Measurements from ENCODE around the gene CLCNKB. TPM values are rescaled to one million over a fixed set of nuclear protein-coding genes. Genes with fewer than 3 reads are reported as not detected.
A peak's percentile ranks its signal among the peaks of the same experiment; 100 is the strongest.
"Not testable (repeated sequence)": the region's sequence is repeated elsewhere in the genome, so short reads cannot be mapped to it uniquely, and the experiment has no call there.

CLCNKB gene
- total RNA-seq, 2 experiments from 2014 or later = not detected

DNA sequence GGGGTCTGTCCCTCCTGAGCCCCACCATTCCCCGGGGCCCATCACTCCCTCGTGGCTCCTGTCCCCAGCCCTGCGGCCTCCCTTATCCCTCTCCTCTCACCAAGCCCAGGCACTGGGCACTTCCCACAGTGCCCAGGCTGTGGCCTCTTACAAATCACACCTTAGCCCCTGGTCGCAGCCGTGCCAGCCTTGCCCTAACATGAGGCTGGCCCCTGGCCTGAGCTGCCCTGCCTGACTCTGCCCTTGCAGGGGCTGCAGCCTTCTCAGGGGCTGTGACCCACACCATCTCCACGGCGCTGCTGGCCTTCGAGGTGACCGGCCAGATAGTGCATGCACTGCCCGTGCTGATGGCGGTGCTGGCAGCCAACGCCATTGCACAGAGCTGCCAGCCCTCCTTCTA is 8.4 kb downstream of the CLCNKB start:
- H3K36me3 Mint-ChIP-seq; DNase-seq; H3K27ac Mint-ChIP-seq; POLR2A ChIA-PET; H3K9me3 Mint-ChIP-seq; ATAC-seq (ENCODE audit: low read depth): not testable (repeated sequence)
- Mint-ChIP-seq H3K4me1 (peaks cover 18% of the 10 kb centered on the region), H3K4me3 (peak overlapping the region; percentile 22), H3K27me3 (peaks cover 19% of the 10 kb centered on the region)

DNA sequence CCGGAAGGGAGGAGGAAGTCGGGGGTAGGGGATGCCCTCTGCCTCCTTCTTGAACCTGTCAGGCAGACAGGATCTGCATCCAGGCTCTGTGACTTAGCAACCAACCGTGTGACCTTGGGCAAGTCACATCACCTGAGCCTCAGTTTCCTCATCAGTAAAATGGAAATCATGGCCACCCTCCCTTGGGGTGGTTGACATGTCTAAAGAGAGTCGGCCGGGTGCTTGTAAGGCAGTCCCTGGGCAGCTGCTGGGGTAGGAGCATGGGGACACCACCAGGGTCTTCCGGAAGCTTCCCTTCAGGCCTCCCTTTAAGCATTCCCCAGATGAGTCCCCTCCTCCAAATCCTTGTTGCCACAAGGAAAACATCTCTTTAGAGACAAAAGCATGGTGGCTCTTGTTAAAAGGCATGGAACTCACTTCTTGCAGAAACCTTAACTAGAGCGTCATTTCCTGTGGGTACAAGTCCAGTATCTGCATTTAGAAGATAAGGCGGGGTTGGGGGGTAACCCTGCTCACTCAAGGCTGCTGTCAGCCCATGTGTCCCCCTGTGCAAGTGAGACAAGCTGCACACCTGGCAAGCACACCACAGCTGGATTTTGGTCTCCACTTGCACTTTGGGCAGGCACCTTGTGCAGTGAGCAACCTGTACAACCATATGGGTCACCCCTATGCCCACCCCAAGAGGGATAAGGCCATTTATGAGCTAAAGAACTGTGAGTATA is 10.4 kb downstream of the CLCNKB start:
- Mint-ChIP-seq H3K4me3 (no peak overlapping the region), H3K4me1 (peaks cover 18% of the 10 kb centered on the region), H3K27me3 (peaks cover 14% of the 10 kb centered on the region), H3K9me3 (no peaks in the 10 kb centered on the region), H3K27ac (no peak overlapping the region), H3K36me3 (no peaks in the 10 kb centered on the region)
- POLR2A ChIA-PET = no interaction called here
- ATAC-seq (ENCODE audit: low read depth) (no peak), DNase-seq (no peak)

DNA sequence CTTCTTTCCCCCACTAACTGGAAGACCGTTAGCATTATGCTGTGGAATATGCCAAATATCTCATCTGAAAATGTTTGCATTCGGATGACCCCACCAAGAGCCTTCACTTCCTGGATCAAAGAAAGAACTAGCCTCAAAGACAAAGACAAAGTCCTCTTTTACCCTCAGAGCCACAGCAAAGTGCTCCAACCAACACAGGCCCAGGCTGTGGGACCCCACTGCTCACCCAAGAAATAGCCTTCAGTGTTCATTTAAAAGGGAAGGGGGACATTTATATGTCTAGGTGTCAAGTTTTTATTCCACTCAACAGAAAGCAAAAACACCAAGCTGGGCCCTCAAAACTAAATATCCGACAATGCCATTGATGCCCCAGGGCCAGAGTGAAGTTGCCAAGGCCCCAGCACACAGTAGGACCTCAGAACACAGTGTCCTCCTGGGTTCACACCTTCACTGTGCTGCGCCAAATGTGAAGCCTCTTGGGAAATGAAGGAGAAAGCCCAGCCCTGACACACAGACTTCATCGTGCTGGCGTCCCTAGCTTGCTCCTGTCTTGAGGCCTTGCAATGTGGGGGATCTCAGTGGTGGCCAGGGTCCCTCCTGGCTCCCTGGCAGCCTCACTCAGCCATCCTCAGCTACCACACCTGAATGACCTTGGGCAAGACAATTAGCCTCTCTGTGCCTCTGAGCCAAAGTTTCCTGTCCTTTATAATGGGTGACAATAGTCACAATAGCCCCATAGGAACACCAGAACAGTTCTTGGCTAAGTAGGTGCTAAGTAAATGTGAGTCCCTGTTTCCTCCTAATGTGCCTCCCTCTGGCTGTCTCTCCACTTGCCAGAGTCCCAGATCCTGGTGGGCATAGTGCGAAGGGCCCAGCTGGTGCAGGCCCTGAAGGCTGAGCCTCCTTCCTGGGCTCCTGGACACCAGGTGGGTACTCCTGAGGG is 11.3 kb downstream of the CLCNKB start:
- no peak for DNase-seq
- POLR2A ChIA-PET = no interaction called here
- Mint-ChIP-seq H3K27me3 (peaks cover 7% of the 10 kb centered on the region), H3K9me3 (no peaks in the 10 kb centered on the region), H3K27ac (no peak overlapping the region), H3K4me3 (no peak overlapping the region), H3K36me3 (no peaks in the 10 kb centered on the region), H3K4me1 (peaks cover 18% of the 10 kb centered on the region)
- no peak for ATAC-seq (ENCODE audit: low read depth)

DNA sequence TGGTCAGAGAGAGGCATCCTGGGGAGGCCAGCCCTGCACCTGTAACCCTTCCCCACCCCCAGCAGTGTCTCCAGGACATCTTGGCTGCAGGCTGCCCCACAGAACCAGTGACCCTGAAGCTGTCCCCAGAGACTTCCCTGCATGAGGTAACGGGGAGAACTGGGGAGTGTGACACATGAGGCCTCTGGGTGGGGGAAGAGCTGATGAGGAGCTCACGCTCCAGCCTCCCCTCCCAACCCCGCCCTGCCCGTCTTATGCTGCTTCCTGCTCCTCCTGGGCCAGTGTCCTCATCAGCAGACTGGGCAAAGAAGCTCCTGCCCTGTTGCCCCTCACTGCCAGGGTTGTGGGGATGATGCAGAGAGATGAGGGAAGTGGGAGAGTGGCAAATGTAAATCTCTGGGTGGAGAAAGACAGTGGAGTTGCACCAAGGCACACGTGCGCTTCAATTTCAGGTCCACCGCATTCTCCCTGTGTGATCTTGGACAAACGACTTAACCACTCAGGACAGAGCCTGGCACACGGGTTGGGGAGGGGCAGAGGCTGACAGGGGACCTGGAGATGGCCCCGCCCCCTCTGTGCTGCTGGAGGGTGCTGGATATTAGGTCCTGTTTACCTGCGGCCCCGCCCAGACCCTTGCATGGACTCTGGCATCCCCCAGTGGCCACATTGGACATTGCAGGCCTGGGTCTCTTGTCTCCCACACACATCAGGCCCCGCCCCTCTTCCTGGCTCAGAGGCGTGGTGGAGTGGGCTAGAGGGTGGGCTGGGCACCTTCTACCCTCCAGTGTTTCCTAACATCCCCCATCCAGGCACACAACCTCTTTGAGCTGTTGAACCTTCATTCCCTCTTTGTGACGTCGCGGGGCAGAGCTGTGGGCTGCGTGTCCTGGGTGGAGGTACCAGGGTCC is 12.3 kb downstream of the CLCNKB start:
- Mint-ChIP-seq H3K9me3 (no peaks in the 10 kb centered on the region), H3K36me3 (no peaks in the 10 kb centered on the region), H3K4me1 (peaks cover 21% of the 10 kb centered on the region), H3K27ac (peak overlapping the region; percentile 65), H3K27me3 (peaks cover 6% of the 10 kb centered on the region), H3K4me3 (no peak overlapping the region)
- ATAC-seq (ENCODE audit: low read depth) = peak; percentile 88
- DNase-seq = peak; percentile 90
- POLR2A ChIA-PET = interaction anchor here (1.7 kb wide), 1 partner anchor 14 kb away, joined by 4 read pairs; no protein-coding TSS in a partner anchor

DNA sequence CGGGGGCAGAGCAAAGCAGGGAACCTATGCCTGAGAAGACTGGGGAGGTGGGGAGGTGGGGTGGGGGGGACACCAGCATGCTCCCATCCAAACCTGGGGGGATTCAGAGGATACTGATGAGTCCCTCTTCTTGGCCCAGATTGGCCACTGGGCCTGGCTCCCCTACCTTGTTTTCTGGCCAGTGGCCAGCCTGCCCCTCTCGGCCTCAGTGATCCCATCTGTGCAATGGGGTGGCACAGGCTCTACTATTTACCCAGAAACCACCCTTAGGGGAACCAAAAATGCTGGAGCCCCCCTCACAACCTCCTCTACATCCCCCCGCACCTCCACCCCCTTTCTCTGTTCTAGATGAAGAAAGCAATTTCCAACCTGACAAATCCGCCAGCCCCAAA is 12.9 kb downstream of the CLCNKB start:
- ATAC-seq (ENCODE audit: low read depth); H3K9me3 Mint-ChIP-seq; H3K4me3 Mint-ChIP-seq; H3K36me3 Mint-ChIP-seq; H3K27me3 Mint-ChIP-seq; H3K27ac Mint-ChIP-seq; DNase-seq: not testable (repeated sequence)
- peaks cover 21% of the 10 kb centered on the region for H3K4me1 Mint-ChIP-seq
- POLR2A ChIA-PET = interaction anchor here (1.7 kb wide), 1 partner anchor 14 kb away, joined by 4 read pairs; no protein-coding TSS in a partner anchor

DNA sequence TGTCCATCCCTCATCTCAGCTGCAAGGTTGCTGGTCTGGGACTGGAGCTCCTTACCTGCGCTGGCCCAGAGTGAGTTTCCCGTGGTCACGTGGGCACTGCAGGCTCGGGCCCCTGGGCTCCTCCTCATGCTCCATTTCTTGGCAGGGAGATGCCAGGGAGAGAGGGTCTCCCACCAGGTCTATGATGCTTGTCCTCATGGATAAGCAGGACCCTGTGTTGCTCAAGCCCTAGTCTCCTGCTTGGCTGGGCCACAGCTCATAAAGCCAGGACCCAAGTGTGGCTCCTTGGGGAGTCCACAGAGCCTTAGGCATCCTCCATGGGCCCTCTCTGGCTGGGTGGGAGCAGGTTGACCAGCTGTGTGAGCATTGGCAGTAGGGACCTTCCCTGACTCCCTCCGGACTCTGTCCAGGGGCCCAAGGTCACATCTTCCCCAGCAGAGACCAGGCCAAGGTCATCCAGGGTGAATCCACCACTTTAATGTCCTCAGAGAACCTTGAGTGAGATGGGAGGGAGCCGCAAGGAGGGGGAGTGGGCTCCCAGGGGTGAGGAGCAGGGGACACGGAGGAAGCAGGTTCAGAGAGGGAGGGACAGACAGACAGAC is 13.8 kb downstream of the CLCNKB start:
- not testable (repeated sequence) for H3K27me3 Mint-ChIP-seq; DNase-seq; H3K9me3 Mint-ChIP-seq; H3K36me3 Mint-ChIP-seq; ATAC-seq (ENCODE audit: low read depth); H3K4me3 Mint-ChIP-seq
- POLR2A ChIA-PET = interaction anchor here (0.6 to 1.7 kb wide), 2 partner anchors 13 to 241 kb away, joined by 4 to 5 read pairs; no protein-coding TSS in a partner anchor
- H3K4me1 Mint-ChIP-seq = peaks cover 21% of the 10 kb centered on the region
- peak overlapping the region; percentile 54 for H3K27ac Mint-ChIP-seq

DNA sequence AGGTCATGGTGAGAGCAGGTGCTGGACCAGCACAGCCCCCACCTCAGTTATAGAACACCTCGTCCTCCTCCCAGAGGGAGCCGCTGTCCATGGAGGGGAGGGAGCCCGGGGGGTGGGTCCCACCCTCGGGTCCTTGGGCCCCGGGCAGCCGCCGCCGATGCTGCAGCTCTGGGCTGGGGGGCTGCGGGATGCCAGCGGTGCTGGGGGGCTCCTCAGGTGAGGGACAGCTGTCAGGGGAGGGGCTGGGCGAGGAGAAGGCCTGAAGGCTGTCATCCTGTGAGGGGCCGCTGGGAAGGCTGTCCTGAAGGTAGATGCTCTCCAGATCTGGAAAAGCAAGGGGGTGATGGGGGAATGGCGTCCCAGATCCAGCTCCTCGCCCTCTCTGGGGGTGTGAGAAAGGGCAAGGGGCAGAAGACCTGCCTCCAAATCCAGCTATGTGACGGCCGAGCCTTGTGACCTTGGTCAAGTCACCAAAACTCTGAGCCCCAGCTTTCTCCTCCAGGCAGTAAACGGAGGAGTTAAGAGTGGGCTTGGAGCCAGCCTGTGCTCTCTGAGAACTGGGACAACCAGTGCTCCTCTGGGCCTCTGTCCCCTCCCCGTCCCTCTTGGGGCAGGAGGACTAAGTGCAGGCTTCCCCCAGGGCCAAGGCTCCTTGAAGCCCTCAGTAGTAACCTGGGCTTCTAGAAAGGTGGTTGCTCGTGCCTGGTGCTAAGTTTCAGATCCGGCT is 15.0 kb downstream of the CLCNKB start:
- H3K36me3 Mint-ChIP-seq; H3K27ac Mint-ChIP-seq; H3K27me3 Mint-ChIP-seq; H3K9me3 Mint-ChIP-seq; ATAC-seq (ENCODE audit: low read depth); POLR2A ChIA-PET; DNase-seq; H3K4me3 Mint-ChIP-seq: not testable (repeated sequence)
- H3K4me1 Mint-ChIP-seq = peaks cover 24% of the 10 kb centered on the region

DNA sequence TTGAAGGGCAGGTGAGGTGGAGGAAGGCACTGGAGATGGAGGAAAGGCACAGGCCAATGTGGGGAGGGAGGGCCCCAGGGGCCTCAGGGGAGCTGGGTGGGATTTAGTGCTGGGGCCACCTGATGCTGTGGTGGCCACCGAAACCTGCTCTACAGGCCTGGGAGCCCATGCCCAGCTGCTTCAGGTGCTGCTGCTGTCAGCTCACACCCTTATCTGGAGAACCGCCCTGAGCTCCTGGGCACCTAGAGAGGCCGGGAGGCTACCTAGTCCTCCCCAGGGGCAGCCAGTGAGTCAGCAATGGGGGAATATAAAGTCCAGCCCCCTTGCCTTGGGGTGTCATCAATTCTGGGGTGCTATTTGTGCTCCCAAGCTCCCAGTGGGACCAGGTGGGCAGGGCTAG is 17.7 kb downstream of the CLCNKB start:
- H3K4me1 Mint-ChIP-seq = peaks cover 28% of the 10 kb centered on the region
- H3K27ac Mint-ChIP-seq = no peak overlapping the region
- POLR2A ChIA-PET = no interaction called here

DNA sequence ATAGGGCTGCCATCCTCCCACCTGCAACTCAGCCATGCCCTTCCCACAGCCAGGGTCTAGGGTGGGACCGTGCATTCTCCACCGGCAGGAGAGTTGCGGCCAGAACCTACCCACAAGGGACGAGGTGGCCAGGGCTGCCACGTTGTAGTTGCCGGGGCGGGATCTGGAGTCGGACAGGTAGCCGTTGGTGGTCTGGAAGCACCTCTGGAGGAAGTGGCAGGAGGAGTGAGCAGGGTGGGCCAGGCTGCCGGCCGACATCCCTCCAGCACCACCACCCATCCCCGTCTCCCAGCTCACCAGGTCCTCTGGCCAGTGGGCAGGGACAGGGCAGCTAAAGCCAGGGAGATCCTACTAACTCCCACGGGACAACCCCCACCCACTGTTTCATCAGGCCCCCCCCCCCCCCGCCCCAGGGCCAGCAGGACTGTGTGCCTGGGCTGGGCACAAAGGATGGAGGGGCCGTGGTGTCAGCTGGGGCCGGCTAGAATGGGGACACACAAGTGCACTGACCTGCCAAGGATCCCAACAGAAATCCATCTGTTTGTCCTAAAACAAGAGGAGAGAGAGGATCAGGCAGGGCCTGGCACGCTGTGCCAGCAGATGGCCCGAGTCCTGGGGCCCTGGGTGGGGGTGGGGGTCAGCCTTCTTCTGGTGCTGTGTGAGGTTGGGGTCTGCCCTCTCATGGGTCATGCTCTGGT is 18.6 kb downstream of the CLCNKB start:
- H3K4me1 Mint-ChIP-seq = peaks cover 27% of the 10 kb centered on the region
- DNase-seq; H3K9me3 Mint-ChIP-seq; ATAC-seq (ENCODE audit: low read depth); H3K27ac Mint-ChIP-seq; H3K4me3 Mint-ChIP-seq; H3K36me3 Mint-ChIP-seq; POLR2A ChIA-PET; H3K27me3 Mint-ChIP-seq: not testable (repeated sequence)

More for the DNA sequence above, 17.7 kb downstream of the CLCNKB start:
- DNase-seq = no peak
- ATAC-seq (ENCODE audit: low read depth) = no peak
- Mint-ChIP-seq H3K36me3 (peaks cover 1% of the 10 kb centered on the region), H3K27me3 (peaks cover 6% of the 10 kb centered on the region), H3K9me3 (no peaks in the 10 kb centered on the region), H3K4me3 (no peak overlapping the region)

DNA sequence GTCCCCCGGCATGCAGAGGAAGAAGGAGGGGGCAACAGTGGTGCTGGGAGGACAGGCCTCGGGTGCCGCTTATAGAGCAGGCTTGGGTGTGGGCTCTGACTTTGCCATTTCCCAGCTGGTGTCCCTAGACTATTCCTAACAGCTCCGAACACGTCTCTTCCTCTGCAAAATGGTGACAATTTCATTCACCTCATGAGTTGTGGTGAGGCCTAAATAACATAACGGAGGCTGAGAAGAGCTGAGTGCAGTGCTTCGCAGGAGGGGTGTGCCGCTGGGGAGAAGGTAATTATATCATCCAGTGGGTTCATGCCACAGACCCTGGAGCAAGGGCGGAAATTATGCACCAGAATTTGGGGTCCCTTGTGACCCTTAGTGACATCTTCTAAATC is 19.1 kb downstream of the CLCNKB start:
- H3K27ac Mint-ChIP-seq; DNase-seq; H3K9me3 Mint-ChIP-seq; H3K4me3 Mint-ChIP-seq; H3K27me3 Mint-ChIP-seq; H3K36me3 Mint-ChIP-seq; ATAC-seq (ENCODE audit: low read depth); POLR2A ChIA-PET: not testable (repeated sequence)
- H3K4me1 Mint-ChIP-seq = peaks cover 32% of the 10 kb centered on the region

DNA sequence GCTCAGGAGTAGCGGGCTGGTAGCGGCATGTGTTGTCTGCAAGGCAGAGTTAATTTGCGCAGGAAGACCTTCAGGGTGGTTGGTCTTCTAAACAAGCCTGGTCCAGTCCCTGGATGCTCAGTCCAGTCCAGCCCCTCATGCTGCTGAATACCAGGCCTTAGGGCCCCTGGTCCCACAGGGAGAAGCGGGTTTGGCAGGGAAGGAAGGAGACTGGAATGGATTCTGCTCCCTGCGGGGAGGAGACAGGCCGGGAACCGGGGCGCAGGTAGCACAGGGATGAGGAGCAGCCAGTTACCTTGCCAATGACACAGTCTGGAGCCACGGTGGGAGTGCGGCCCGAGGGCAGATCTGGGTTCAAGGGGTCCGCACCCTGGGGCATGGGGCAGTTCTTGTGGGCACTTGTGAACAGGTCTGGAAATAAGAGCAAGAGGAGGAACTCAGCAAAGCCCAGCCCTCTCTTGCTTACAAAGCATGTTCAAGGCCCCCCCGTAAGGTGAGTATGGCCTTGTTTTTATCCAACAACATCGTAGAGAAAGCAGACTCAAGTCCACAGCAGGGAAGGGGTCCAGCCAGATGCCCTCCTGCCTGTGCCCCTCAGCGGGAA is 19.7 kb downstream of the CLCNKB start:
- H3K36me3 Mint-ChIP-seq = peaks cover 1% of the 10 kb centered on the region
- no peak for ATAC-seq (ENCODE audit: low read depth)
- peaks cover 6% of the 10 kb centered on the region for H3K27me3 Mint-ChIP-seq
- H3K27ac Mint-ChIP-seq = peak overlapping the region; percentile 71
- peaks cover 36% of the 10 kb centered on the region for H3K4me1 Mint-ChIP-seq
- POLR2A ChIA-PET = no interaction called here
- no peak for DNase-seq
- H3K9me3 Mint-ChIP-seq = no peaks in the 10 kb centered on the region
- H3K4me3 Mint-ChIP-seq = peak overlapping the region; percentile 67
